A549 (cell line): ENCODE measurements around the gene ADAMTS19. TPM values are rescaled to one million over a fixed set of nuclear protein-coding genes. Genes with fewer than 3 reads are reported as not detected.

Experiments used
- ATAC-seq, 2 experiments: fragments of 200-7000 bp in 1 of 2; fragments of >200 bp in 1 of 2; cut with Nextera tagmentation in 1 of 2; cut with Tn5 transposase in 1 of 2; 3 replicates each; pipeline versions ENCODE4 v1.8.0 to v1.9.1; 2018 to 2020; ENCODE audit warnings: mild to moderate bottlenecking in 1 of 2, moderate library complexity in 1 of 2
- CTCF ChIA-PET: fragments of 300-600 bp; sonication (Branson Sonifier 250); formaldehyde crosslinking; extraction: SDS; loops from one replicate; lab custom pipeline; 2021; ENCODE audit warnings: antibody characterized with exemption, inconsistent platforms; lab: Yijun Ruan, JAX
- POLR2A ChIA-PET: fragments of 350-600 bp; formaldehyde crosslinking; extraction: SDS; loops from one replicate; lab custom pipeline; 2021; ENCODE audit warnings: antibody characterized with exemption, inconsistent platforms; lab: Yijun Ruan, JAX
- DNase-seq, 2 experiments: peaks; one replicate each; pipeline versions ENCODE4 v3.0.0 to v3.0.0-alpha.2; 2011 to 2016; ENCODE audit warnings: low read depth in 1 of 2, low spot score in 1 of 2
- FAIRE-seq: peaks from 2 replicates; lab custom pipeline; 2011; peaks lifted over from hg19 to GRCh38; lab: Jason Lieb, UNC
- H3K27ac ChIP-seq, 2 experiments: fragments of >200 bp; sonication (Bioruptor Twin); formaldehyde crosslinking; 3 replicates each; pipeline ENCODE4 v1.5.1; 2016 to 2017
- H3K4me1 ChIP-seq: fragments of >200 bp; sonication (Bioruptor Twin); formaldehyde crosslinking; 3 replicates; pipeline ENCODE4 v1.6.1; 2016
- H3K4me2 ChIP-seq: fragments of >200 bp; sonication (Bioruptor Twin); formaldehyde crosslinking; 3 replicates; pipeline ENCODE4 v1.6.1; 2016
- H3K4me3 ChIP-seq: fragments of >200 bp; sonication (Bioruptor Twin); formaldehyde crosslinking; 3 replicates; pipeline ENCODE4 v1.5.1; 2016
- H3K9me3 ChIP-seq: fragments of >200 bp; sonication (Bioruptor Twin); formaldehyde crosslinking; 3 replicates; pipeline ENCODE4 v1.6.1; 2016
- CBX8 ChIP-seq: fragments of 200-600 bp; sonication (generic); IDR thresholded peaks from 2 replicates; pipeline ENCODE4 v1.6.1; 2016
- CHD4 ChIP-seq: fragments of 200-600 bp; sonication (generic); IDR thresholded peaks from 2 replicates; pipeline ENCODE4 v1.6.1; 2016; ENCODE audit warnings: antibody characterized with exemption, mild to moderate bottlenecking, borderline replicate concordance
- CTCF ChIP-seq: fragments of >200 bp; sonication (Bioruptor Twin); formaldehyde crosslinking; IDR thresholded peaks from 3 replicates; pipeline ENCODE4 v1.5.1; 2016
- EHF ChIP-seq: fragments of 250-450 bp; sonication (Bioruptor Pico); IDR thresholded peaks from 2 replicates; pipeline ENCODE4 v1.5.0; 2020; ENCODE audit warnings: mild to moderate bottlenecking
- EHMT2 ChIP-seq: fragments of 200-600 bp; sonication (generic); IDR thresholded peaks from 2 replicates; pipeline ENCODE4 v1.6.1; 2016; ENCODE audit warnings: antibody characterized with exemption, low read depth, mild to moderate bottlenecking, moderate library complexity
- EP300 ChIP-seq, 2 experiments: fragments of >200 bp; sonication (Bioruptor Twin); formaldehyde crosslinking; IDR thresholded peaks; 2 replicates in 1 of 2; 3 replicates in 1 of 2; pipeline ENCODE4 v1.6.1; 2016 to 2017
- FOSL2 ChIP-seq, 2 experiments: fragments of 450-650 bp in 1 of 2; fragments of >200 bp in 1 of 2; sonication (Bioruptor Twin) in 1 of 2; formaldehyde crosslinking; IDR thresholded peaks; 2 replicates each; pipeline versions ENCODE4 v1.5.0 to v1.6.1; 2016 to 2020; ENCODE audit warnings: mild to moderate bottlenecking in 1 of 2, moderate library complexity in 1 of 2
- FOXS1 ChIP-seq: fragments of 250-450 bp; sonication (Bioruptor Pico); IDR thresholded peaks from 2 replicates; pipeline ENCODE4 v1.5.0; 2020; ENCODE audit warnings: mild to moderate bottlenecking, moderate library complexity
- GATA3 ChIP-seq: IDR thresholded peaks from 2 replicates; pipeline ENCODE4 v1.6.1; 2012; ENCODE audit warnings: borderline replicate concordance
- HDAC2 ChIP-seq: fragments of 200-600 bp; sonication (generic); IDR thresholded peaks from 2 replicates; pipeline ENCODE4 v1.6.1; 2016
- HEYL ChIP-seq: fragments of 250-450 bp; sonication (Bioruptor Pico); IDR thresholded peaks from 2 replicates; pipeline ENCODE4 v1.8.0; 2021; ENCODE audit warnings: mild to moderate bottlenecking, moderate library complexity
- HMGXB4 ChIP-seq: fragments of 250-450 bp; sonication (Bioruptor Pico); IDR thresholded peaks from 2 replicates; pipeline ENCODE4 v1.5.0; 2021; ENCODE audit warnings: mild to moderate bottlenecking, moderate library complexity, borderline replicate concordance
- HOXA7 ChIP-seq: fragments of 250-450 bp; sonication (Bioruptor Pico); IDR thresholded peaks from 2 replicates; pipeline ENCODE4 v1.5.0; 2020; ENCODE audit warnings: mild to moderate bottlenecking, moderate library complexity
- HOXB5 ChIP-seq: fragments of 250-450 bp; sonication (Bioruptor Pico); IDR thresholded peaks from 2 replicates; pipeline ENCODE4 v1.5.0; 2020; ENCODE audit warnings: mild to moderate bottlenecking, moderate library complexity
- KDM1A ChIP-seq: fragments of 200-600 bp; sonication (generic); IDR thresholded peaks from 2 replicates; pipeline ENCODE4 v1.6.1; 2016; ENCODE audit warnings: low read depth, mild to moderate bottlenecking
- KDM5A ChIP-seq: fragments of 200-600 bp; sonication (generic); IDR thresholded peaks from 2 replicates; pipeline ENCODE4 v1.6.1; 2016; ENCODE audit warnings: antibody characterized with exemption, mild to moderate bottlenecking
- MAFK ChIP-seq: fragments of 450-650 bp; IDR thresholded peaks from 2 replicates; pipeline ENCODE4 v1.6.1; 2014; ENCODE audit not compliant: partially characterized antibody
- MAX ChIP-seq: IDR thresholded peaks from 2 replicates; pipeline ENCODE4 v1.6.1; 2012
- MAZ ChIP-seq: fragments of 150-350 bp; IDR thresholded peaks from 2 replicates; pipeline ENCODE4 v1.6.1; 2014; ENCODE audit warnings: antibody characterized with exemption, low read depth, low read length, borderline replicate concordance
- MYC ChIP-seq: IDR thresholded peaks from 2 replicates; pipeline ENCODE4 v1.6.1; 2012; ENCODE audit warnings: mild to moderate bottlenecking, inconsistent platforms, low read length, improper control_type of control experiment, borderline replicate concordance
- NFE2L2 ChIP-seq: fragments of 150-350 bp; conservative IDR thresholded peaks from 2 replicates; pipeline ENCODE4 v1.6.1; 2014; ENCODE audit warnings: low read length
- NR3C1 ChIP-seq: fragments of >200 bp; sonication (Bioruptor Twin); formaldehyde crosslinking; IDR thresholded peaks from 3 replicates; pipeline ENCODE4 v1.6.1; 2017
- POLR2A ChIP-seq: IDR thresholded peaks from 2 replicates; pipeline ENCODE4 v1.6.1; 2012; ENCODE audit warnings: mild to moderate bottlenecking, low read length
- POLR2AphosphoS2 ChIP-seq: conservative IDR thresholded peaks from 2 replicates; pipeline ENCODE4 v1.6.1; 2012; ENCODE audit warnings: low read length, improper control_type of control experiment, inconsistent platforms
- RAD21 ChIP-seq, 2 experiments: fragments of >200 bp in 1 of 2; sonication (Bioruptor Twin) in 1 of 2; formaldehyde crosslinking in 1 of 2; IDR thresholded peaks in 1 of 2; conservative IDR thresholded peaks in 1 of 2; 2 replicates in 1 of 2; 3 replicates in 1 of 2; pipeline ENCODE4 v1.6.1; 2012 to 2018; ENCODE audit warnings: inconsistent platforms in 1 of 2
- RARB ChIP-seq: fragments of 250-450 bp; sonication (Bioruptor Pico); IDR thresholded peaks from 2 replicates; pipeline ENCODE4 v1.8.0; 2021; ENCODE audit warnings: mild to moderate bottlenecking, moderate library complexity
- SMC3 ChIP-seq: fragments of >200 bp; sonication (Bioruptor Twin); formaldehyde crosslinking; IDR thresholded peaks from 3 replicates; pipeline ENCODE4 v1.6.1; 2018; ENCODE audit warnings: inconsistent platforms
- SREBF2 ChIP-seq: fragments of 450-650 bp; IDR thresholded peaks from 2 replicates; pipeline ENCODE4 v1.6.1; 2014; ENCODE audit warnings: mild to moderate bottlenecking, moderate library complexity
- ZC3H11A ChIP-seq: fragments of 450-650 bp; IDR thresholded peaks from 2 replicates; pipeline ENCODE4 v1.6.1; 2014; ENCODE audit warnings: antibody characterized with exemption, mild to moderate bottlenecking
- ZFP36 ChIP-seq: fragments of 450-650 bp; IDR thresholded peaks from 2 replicates; pipeline ENCODE4 v1.6.1; 2014; ENCODE audit warnings: borderline replicate concordance; ENCODE audit not compliant: partially characterized antibody
- ZSCAN20 ChIP-seq: fragments of 250-450 bp; sonication (Bioruptor Pico); IDR thresholded peaks from 2 replicates; pipeline ENCODE4 v1.8.0; 2022; ENCODE audit warnings: mild to moderate bottlenecking, moderate library complexity
- WGBS: methylation state at CpG from one replicate; pipeline ENCODE4 v1.1.6; 2017; ENCODE audit errors: missing lambda C conversion rate; 5-methylcytosine and 5-hydroxymethylcytosine counted together
- polyA plus RNA-seq, 4 experiments: library from polyadenylated mRNA; depleted of rRNA in 3 of 4; stranded (reverse); fragments of >200 nt; fragmentation: RNase III in 1 of 4; extraction: RNeasy Plus Mini Kit Qiagen cat#74134 plus additional on column Dnase treatment in 1 of 4; gene quantifications; 2 replicates in 3 of 4; 3 replicates in 1 of 4; pipeline ENCODE4 v1.2.3, GENCODE V29; 2011 to 2017

The ADAMTS19 gene
- polyA plus RNA-seq, 2 of the 4 experiments (the other 2 are of a cell fraction): not detected

- POLR2A ChIA-PET: no interaction called here
- Histone ChIP-seq H3K4me2 (no peak overlapping the region), H3K9me3 (no peaks in the 10 kb centered on the region), H3K4me3 (no peak overlapping the region), H3K4me1 (no peaks in the 10 kb centered on the region), H3K27ac (no peak overlapping the region)
- 44% methylated on average over 6 of the region's 6 CpGs for WGBS
- CTCF ChIA-PET: interaction anchor here (0.6 to 8.4 kb wide), 13 partner anchors 9 to 863 kb away, joined by 3 to 93 read pairs (median 5); no protein-coding TSS in a partner anchor
- DNase-seq (no peak), FAIRE-seq (no peak), ATAC-seq (no peak)
- TF ChIP-seq EP300 (IDR thresholded peaks at IDR 0.05): no peak
- no peak for TF ChIP-seq KDM5A
- no peak for TF ChIP-seq MAZ
- no peak for TF ChIP-seq CHD4
- TF ChIP-seq ZSCAN20 (CRISPR knock-in tag): no peak
- no peak for TF ChIP-seq MAX
- TF ChIP-seq POLR2AphosphoS2: no peak
- no peak for TF ChIP-seq EHF
- no peak for TF ChIP-seq SREBF2
- no peak for TF ChIP-seq MYC
- TF ChIP-seq KDM1A: no peak
- TF ChIP-seq HOXB5: no peak
- no peak for TF ChIP-seq HMGXB4 (CRISPR knock-in tag)
- TF ChIP-seq HEYL (CRISPR knock-in tag): no peak
- no peak for TF ChIP-seq HOXA7
- no peak for TF ChIP-seq FOSL2 (IDR thresholded peaks at IDR 0.05)
- no peak for TF ChIP-seq FOSL2 (CRISPR knock-in tag; IDR thresholded peaks at IDR 0.05)
- no peak for TF ChIP-seq SMC3
- no peak for TF ChIP-seq EHMT2
- TF ChIP-seq NFE2L2: no peak
Measured at GRCh38 chr5:129768735-129769134, 308.6 kb downstream of the ADAMTS19 start.

- H3K9me3 ChIP-seq: no peaks in the 10 kb centered on the region
- no peaks in the 10 kb centered on the region for H3K4me1 ChIP-seq
- FAIRE-seq (no peak), ATAC-seq (no peak), DNase-seq (no peak)
- ChIA-PET POLR2A (no interaction called here), CTCF (interaction anchor here (0.6 to 8.4 kb wide), 15 partner anchors 10 to 1556 kb away, joined by 3 to 93 read pairs (median 6); no protein-coding TSS in a partner anchor)
- no peak overlapping the region for H3K4me3 ChIP-seq
- 23% methylated on average over 5 of the region's 5 CpGs for WGBS
- no peak overlapping the region for H3K27ac ChIP-seq
- no peak overlapping the region for H3K4me2 ChIP-seq
- TF ChIP-seq NR3C1 (no peak), ZC3H11A (no peak), SMC3 (no peak), FOXS1 (no peak), HDAC2 (no peak), MAZ (no peak), CBX8 (no peak), RARB (no peak), KDM1A (no peak), RAD21 (conservative IDR thresholded peaks at IDR 0.05 in 1 of 2, IDR thresholded peaks at IDR 0.05 in 1 of 2) (no peak), GATA3 (no peak), HOXB5 (no peak), HMGXB4 (CRISPR knock-in tag) (no peak), POLR2A (no peak), ZFP36 (no peak), POLR2AphosphoS2 (no peak), MAFK (no peak), CTCF (no peak)
Measured at GRCh38 chr5:129770024-129770820, 310.1 kb downstream of the ADAMTS19 start.
